NOMO-1 (cell line): ENCODE measurements around the gene CHMP1B.

Source experiments
- DNase-seq, 2 experiments: peaks; one replicate each; lab custom pipeline; 2025; ENCODE audit not compliant: unreplicated experiment in 2 of 2; lab: John Stamatoyannopoulos, UW

CHMP1B gene

GRCh38 chr18:11851146-11851805, at the start of gene CHMP1B:
TSS of gene CHMP1B (plus strand) at chr18:11851413. CDS start at chr18:11851512, 99 bp downstream.
- DNase-seq: peak; percentile 87 to 95

GRCh38 chr18:11801573-11801972, 49.6 kb upstream of the CHMP1B start:
- DNase-seq: no peak

- DNase-seq: no peak
Measured at GRCh38 chr18:11802158-11802557, 49.1 kb upstream of the CHMP1B start.

- no peak for DNase-seq
Measured at GRCh38 chr18:11802586-11802985, 48.6 kb upstream of the CHMP1B start.

- DNase-seq: no peak
Measured at GRCh38 chr18:11807233-11807632, 44.0 kb upstream of the CHMP1B start.

- DNase-seq: no peak
Measured at GRCh38 chr18:11808001-11808855, 43.0 kb upstream of the CHMP1B start.

GRCh38 chr18:11809895-11810294, 41.3 kb upstream of the CHMP1B start:
- DNase-seq: no peak

GRCh38 chr18:11810379-11810778, 40.8 kb upstream of the CHMP1B start:
- no peak for DNase-seq

GRCh38 chr18:11811009-11811408, 40.2 kb upstream of the CHMP1B start:
- no peak for DNase-seq

- DNase-seq: no peak
Measured at GRCh38 chr18:11817229-11817628, 34.0 kb upstream of the CHMP1B start.

- DNase-seq: no peak
Measured at GRCh38 chr18:11818486-11819203, 32.6 kb upstream of the CHMP1B start.

GRCh38 chr18:11819938-11820337, 31.3 kb upstream of the CHMP1B start:
- DNase-seq: no peak

- DNase-seq: no peak
Measured at GRCh38 chr18:11820697-11821096, 30.5 kb upstream of the CHMP1B start.

GRCh38 chr18:11821208-11821607, 30.0 kb upstream of the CHMP1B start:
- no peak for DNase-seq

- no peak for DNase-seq
Measured at GRCh38 chr18:11821643-11822237, 29.5 kb upstream of the CHMP1B start.

- no peak for DNase-seq
Measured at GRCh38 chr18:11823545-11823944, 27.7 kb upstream of the CHMP1B start.

GRCh38 chr18:11826836-11827235, 24.4 kb upstream of the CHMP1B start:
- no peak for DNase-seq

GRCh38 chr18:11828786-11829432, 22.3 kb upstream of the CHMP1B start:
- no peak for DNase-seq

- DNase-seq: no peak
Measured at GRCh38 chr18:11830585-11830984, 20.6 kb upstream of the CHMP1B start.

GRCh38 chr18:11831921-11832320, 19.3 kb upstream of the CHMP1B start:
- no peak for DNase-seq

- no peak for DNase-seq
Measured at GRCh38 chr18:11834772-11835171, 16.4 kb upstream of the CHMP1B start.
